ENCODE data around the gene CRACR2B. TPM values are rescaled to one million over a fixed set of nuclear protein-coding genes. Genes with fewer than 3 reads are reported as not detected.

Gene CRACR2B
- total and polyA plus RNA-seq, 2 of the 13 experiments (the other 11 are each of a cell fraction or from before 2014, with no cell fraction given), result 14.9 to 21.0 TPM

DNA sequence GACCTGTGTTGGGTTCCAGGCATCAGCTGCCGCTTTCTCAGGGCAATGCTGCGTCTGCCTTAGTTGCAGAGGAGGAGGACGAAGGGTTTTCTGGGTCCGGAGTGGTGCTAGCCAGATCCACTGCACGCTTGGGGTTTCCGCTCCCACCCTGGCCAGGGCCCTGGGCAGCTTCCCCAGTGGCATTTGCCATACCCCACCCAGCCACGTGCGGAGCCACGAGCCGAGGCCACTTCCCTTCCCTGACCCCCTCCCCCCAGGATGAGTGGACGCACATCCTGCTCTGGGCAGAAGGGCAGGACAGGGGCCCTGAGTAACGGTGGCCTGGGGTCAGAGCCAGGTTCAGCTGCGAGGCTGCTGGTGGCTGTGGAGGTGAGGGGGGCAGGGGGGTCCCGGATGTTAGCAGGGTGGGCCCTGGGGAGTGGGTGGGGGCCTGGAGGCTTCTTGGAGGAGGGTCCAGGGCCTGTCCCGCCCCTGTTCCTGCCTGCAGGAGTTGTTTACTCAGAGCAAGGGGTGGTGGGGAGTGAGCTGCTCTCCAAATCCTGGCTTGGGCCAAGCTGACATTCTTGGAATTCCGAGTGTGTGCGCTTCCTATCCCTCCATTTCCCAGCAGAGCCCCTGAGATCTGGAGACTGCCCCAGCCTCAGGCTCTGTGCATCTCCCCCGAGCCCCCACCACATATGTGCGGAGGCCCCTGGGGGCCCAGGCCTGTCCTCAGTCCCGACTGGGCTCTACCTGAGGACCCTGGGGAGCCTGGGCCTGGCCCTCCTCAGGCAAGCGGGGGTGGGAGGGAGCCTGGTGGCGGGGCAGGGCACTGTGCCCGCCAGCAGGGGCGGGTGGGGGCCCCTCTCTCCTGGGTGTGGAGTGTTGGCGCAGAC, 16.3 kb downstream of the CRACR2B start (continued):
- no peak for TF ChIP-seq ZNF841 (CRISPR knock-in tag; IDR thresholded peaks at IDR 0.05; ENCODE audit: borderline replicate concordance)
- peak; percentile 44; the same call in 1 of the 2 replicates for TF ChIP-seq NAIF1 (CRISPR knock-in tag; IDR thresholded peaks at IDR 0.05; ENCODE audit: borderline replicate concordance)
- TF ChIP-seq CEBPZ (IDR thresholded peaks at IDR 0.05; ENCODE audit: low read length), result no peak
- TF ChIP-seq THYN1 (CRISPR knock-in tag; IDR thresholded peaks at IDR 0.05; ENCODE audit: borderline replicate concordance, low read depth), result no peak
- TF ChIP-seq KIAA2018 (CRISPR knock-in tag; IDR thresholded peaks at IDR 0.05; ENCODE audit: borderline replicate concordance), result no peak
- no peak for TF ChIP-seq IRX3 (CRISPR knock-in tag; IDR thresholded peaks at IDR 0.05; ENCODE audit: borderline replicate concordance, low read depth)
- TF ChIP-seq SMARCE1 (IDR thresholded peaks at IDR 0.05; ENCODE audit: borderline replicate concordance), result no peak
- no peak for TF ChIP-seq NFRKB (IDR thresholded peaks at IDR 0.05)
- TF ChIP-seq ZNF337 (CRISPR knock-in tag; IDR thresholded peaks at IDR 0.05; ENCODE audit: borderline replicate concordance, low read depth), result no peak
- no peak for TF ChIP-seq KLF9 (CRISPR knock-in tag; IDR thresholded peaks at IDR 0.05; ENCODE audit: low read depth)
- TF ChIP-seq, protein P1, sequence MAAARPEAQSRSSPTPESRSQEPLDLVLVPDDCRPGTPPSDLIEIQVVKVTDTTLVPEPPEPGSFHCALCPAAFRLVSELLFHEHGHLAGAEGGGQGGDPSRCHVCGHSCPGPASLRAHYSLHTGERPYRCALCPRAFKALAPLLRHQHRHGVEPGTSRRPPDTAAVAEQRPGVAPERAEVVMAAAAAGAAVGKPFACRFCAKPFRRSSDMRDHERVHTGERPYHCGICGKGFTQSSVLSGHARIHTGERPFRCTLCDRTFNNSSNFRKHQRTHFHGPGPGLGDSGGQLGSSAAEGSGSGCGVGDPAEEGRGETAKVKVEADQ (CRISPR knock-in tag; IDR thresholded peaks at IDR 0.05; ENCODE audit: borderline replicate concordance), result no peak; the same call in 1 of the 2 replicates
- no peak for TF ChIP-seq ZSCAN20 (CRISPR knock-in tag; IDR thresholded peaks at IDR 0.05; ENCODE audit: borderline replicate concordance)
- no peak for TF ChIP-seq ZNF576 (CRISPR knock-in tag; IDR thresholded peaks at IDR 0.05)
- TF ChIP-seq ZNF235 (CRISPR knock-in tag; IDR thresholded peaks at IDR 0.05; ENCODE audit: borderline replicate concordance), result 0 out of 2 replicates have a peak, but pooled peaks have one; percentile 6
- no peak for TF ChIP-seq KLF15 (CRISPR knock-in tag; IDR thresholded peaks at IDR 0.05; ENCODE audit: borderline replicate concordance)
- no peak for TF ChIP-seq MED13 (CRISPR knock-in tag; IDR thresholded peaks at IDR 0.05)

Measured in HepG2 (cell line).